Naive thymus-derived CD8-positive, alpha-beta T cell (primary cell): ENCODE data around the gene KCNMB4. TPM values are rescaled to one million over a fixed set of nuclear protein-coding genes. Genes with fewer than 3 reads are reported as not detected.

Experiments
- ATAC-seq, 2 donors: fragments of 150-1000 bp; cut with Tn5 transposase in 1 of 2; sonication (Bioruptor Pico), chemical (Tn5 transposase) in 1 of 2; 1 replicate in 1 of 2; 2 replicates in 1 of 2; pipeline ENCODE4 v1.10.0; 2021; ENCODE audit warnings: mild to moderate bottlenecking in 2 of 2, moderate library complexity in 2 of 2
- POLR2A ChIA-PET: fragments of 350-600 bp; sonication (Branson Sonifier 250); formaldehyde crosslinking; loops from one replicate; lab custom pipeline; 2021; ENCODE audit warnings: antibody characterized with exemption; lab: Charles Lee
- DNase-seq, 10 donors: peaks; one replicate each; pipeline versions ENCODE4 v3.0.0 to v3.0.0-alpha.2; 2020 to 2022
- H3K27ac Mint-ChIP-seq, 10 donors: one replicate each; pipeline ENCODE4 v1.8.0; 2020 to 2022; ENCODE audit warnings: mild to moderate bottlenecking in 10 of 10, mixed read lengths in 10 of 10, moderate library complexity in 4 of 10, inconsistent platforms in 1 of 10
- H3K27me3 Mint-ChIP-seq, 5 donors: one replicate each; pipeline ENCODE4 v1.8.0; 2021 to 2022; ENCODE audit warnings: mixed read lengths in 5 of 5
- H3K36me3 Mint-ChIP-seq, 3 donors: one replicate each; pipeline ENCODE4 v1.8.0; 2020 to 2022; ENCODE audit warnings: mixed read lengths in 3 of 3, mild to moderate bottlenecking in 2 of 3, inconsistent platforms in 1 of 3
- H3K4me1 Mint-ChIP-seq, 4 donors: one replicate each; pipeline ENCODE4 v1.8.0; 2021 to 2022; ENCODE audit warnings: mixed read lengths in 4 of 4
- H3K4me3 Mint-ChIP-seq, 10 donors: one replicate each; pipeline ENCODE4 v1.8.0; 2020 to 2022; ENCODE audit warnings: mild to moderate bottlenecking in 10 of 10, mixed read lengths in 10 of 10, moderate library complexity in 6 of 10, inconsistent platforms in 1 of 10
- H3K9me3 Mint-ChIP-seq, 9 donors: one replicate each; pipeline ENCODE4 v1.8.0; 2020 to 2022; ENCODE audit warnings: mixed read lengths in 9 of 9, mild to moderate bottlenecking in 3 of 9, inconsistent platforms in 1 of 9, moderate library complexity in 1 of 9
- polyA plus RNA-seq, 3 donors: library from polyadenylated mRNA; unstranded; fragments of 300-500 nt; fragmentation: Illumina TruSeq; gene quantifications; one replicate each; pipeline ENCODE4 v1.2.3, GENCODE V29; 2021
- total RNA-seq, 8 experiments: library from RNA in 2 of 8; stranded (reverse) in 2 of 8; gene quantifications; one replicate each; pipeline ENCODE4 v1.2.3 and lab custom pipeline; 2021 to 2026

The KCNMB4 gene
- total and polyA plus RNA-seq, 5 experiments from 2014 or later = 0.64 to 3.2 (median 1.8) TPM

- H3K4me3 Mint-ChIP-seq = peak overlapping the region in 1 of 10 donors; percentile 2
- ATAC-seq (no peak), DNase-seq (no peak)
- H3K27me3 Mint-ChIP-seq = no peaks in the 10 kb centered on the region
- POLR2A ChIA-PET = no interaction called here
- peak overlapping the region in 4 of 10 donors; percentile 12 to 89 (median 54) for H3K27ac Mint-ChIP-seq
- no peaks in the 10 kb centered on the region for H3K9me3 Mint-ChIP-seq
- peaks cover 0 to 29% (median 9%) of the 10 kb centered on the region in 3 donors for H3K36me3 Mint-ChIP-seq
- H3K4me1 Mint-ChIP-seq = peaks cover 6 to 19% (median 15%) of the 10 kb centered on the region in 4 donors
These were observed 12.1 kb upstream of the KCNMB4 start for GRCh38 chr12:70353780-70354660.

DNA sequence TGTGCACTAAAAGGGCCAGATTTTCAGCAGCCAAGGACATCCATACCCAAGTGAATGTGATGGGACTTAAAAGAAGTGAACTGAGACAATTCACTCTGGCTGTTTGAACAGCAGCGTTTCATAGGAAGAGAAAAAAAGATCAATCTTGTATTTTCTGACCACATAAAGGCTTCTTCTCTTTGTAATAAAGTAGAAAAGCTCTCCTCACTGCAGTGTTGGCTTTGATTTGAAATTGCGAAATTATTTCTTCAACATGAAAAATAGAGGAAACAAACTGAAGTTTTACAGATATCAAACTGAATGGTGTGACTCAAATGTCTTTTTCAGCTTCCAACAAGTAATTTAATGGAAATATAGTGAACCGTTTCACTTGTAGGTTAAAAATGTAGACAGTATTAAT, 11.3 kb upstream of the KCNMB4 start:
- peak; percentile 65 to 70 for ATAC-seq
- POLR2A ChIA-PET = no interaction called here
- Mint-ChIP-seq H3K27ac (peak overlapping the region in 7 of 10 donors; percentile 46 to 89 (median 60)), H3K27me3 (no peaks in the 10 kb centered on the region), H3K36me3 (peaks cover 0 to 28% (median 9%) of the 10 kb centered on the region in 3 donors), H3K4me1 (peaks cover 6 to 19% (median 15%) of the 10 kb centered on the region in 4 donors), H3K4me3 (peak overlapping the region in 4 of 10 donors; percentile 2 to 23 (median 16)), H3K9me3 (no peaks in the 10 kb centered on the region)
- peak in 2 of 10 donors; percentile 36 to 41 for DNase-seq

GRCh38 chr12:70355972-70356371, 10.1 kb upstream of the KCNMB4 start:
- Mint-ChIP-seq H3K4me3 (no peak overlapping the region), H3K27me3 (no peaks in the 10 kb centered on the region), H3K9me3 (no peaks in the 10 kb centered on the region), H3K4me1 (peaks cover 6 to 19% (median 15%) of the 10 kb centered on the region in 4 donors), H3K36me3 (peaks cover 0 to 28% (median 9%) of the 10 kb centered on the region in 3 donors), H3K27ac (no peak overlapping the region)
- POLR2A ChIA-PET = interaction anchor here (1.7 kb wide), 1 partner anchor 10 kb away, joined by 7 read pairs; the partner anchor contains the start of gene KCNMB4
- ATAC-seq = no peak
- DNase-seq = no peak

DNA sequence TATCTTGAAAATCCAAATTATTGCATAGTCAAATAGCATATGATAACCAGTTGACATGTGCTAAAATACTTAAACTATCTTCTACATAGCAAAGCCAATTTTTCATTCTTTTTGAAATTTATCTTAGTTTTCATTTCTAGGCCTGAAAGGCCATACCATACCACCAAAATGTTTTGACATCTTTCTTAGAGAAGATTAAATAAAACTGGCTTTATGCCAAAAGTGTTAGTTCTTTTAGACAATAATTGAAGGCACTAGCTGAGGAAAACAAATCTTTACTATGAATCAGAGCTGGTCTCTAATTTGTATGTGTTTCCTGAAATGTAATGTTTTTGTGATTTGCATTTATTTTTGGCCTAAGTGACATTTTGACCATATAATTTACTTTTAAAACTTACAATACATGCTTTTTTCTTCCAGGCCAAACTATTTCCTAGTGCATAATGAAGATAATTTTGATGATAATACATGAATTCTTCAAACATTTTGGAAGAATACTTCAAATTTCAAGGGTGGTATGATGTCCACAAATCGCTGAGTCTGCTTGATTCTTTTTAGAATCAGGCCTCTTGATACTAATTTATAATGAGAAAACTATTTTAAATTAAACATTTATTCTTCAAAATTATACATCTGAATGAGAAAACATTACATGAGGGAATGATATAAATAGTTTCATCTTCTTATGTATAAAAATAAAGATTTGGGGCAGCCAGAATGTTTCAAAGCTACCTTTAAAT, 6.5 kb upstream of the KCNMB4 start:
- DNase-seq (no peak), ATAC-seq (no peak)
- H3K4me3 Mint-ChIP-seq = no peak overlapping the region
- POLR2A ChIA-PET = no interaction called here
- no peaks in the 10 kb centered on the region for H3K9me3 Mint-ChIP-seq
- H3K27ac Mint-ChIP-seq = no peak overlapping the region
- H3K36me3 Mint-ChIP-seq = peaks cover 0 to 8% (median under 1%) of the 10 kb centered on the region in 3 donors
- H3K4me1 Mint-ChIP-seq = peaks cover 5 to 16% (median 9%) of the 10 kb centered on the region in 4 donors
- H3K27me3 Mint-ChIP-seq = peaks cover 0 to 2% (median 0%) of the 10 kb centered on the region in 5 donors

DNA sequence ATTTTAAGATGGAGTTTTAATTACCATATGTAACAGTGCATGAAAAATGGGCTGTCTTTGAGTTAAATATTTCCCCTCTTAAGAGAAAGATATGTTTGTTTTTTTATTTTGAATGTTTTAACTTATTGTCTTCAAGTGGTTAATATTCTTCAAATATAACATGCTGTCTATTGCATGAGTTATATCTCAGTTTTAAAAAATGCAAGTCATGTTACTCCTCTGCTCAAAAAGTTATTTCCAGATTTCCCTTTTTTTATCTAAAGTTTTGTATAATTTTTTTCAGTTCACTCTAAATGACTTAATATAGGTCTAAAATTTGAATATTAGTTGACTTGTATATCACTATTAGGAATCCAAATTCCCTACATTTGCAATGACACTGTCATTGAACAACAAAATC, 5.9 kb upstream of the KCNMB4 start:
- H3K9me3 Mint-ChIP-seq = no peaks in the 10 kb centered on the region
- no peak overlapping the region for H3K4me3 Mint-ChIP-seq
- DNase-seq = no peak
- no peak for ATAC-seq
- H3K27me3 Mint-ChIP-seq = peaks cover 0 to 4% (median 0%) of the 10 kb centered on the region in 5 donors
- peaks cover 4 to 18% (median 10%) of the 10 kb centered on the region in 4 donors for H3K4me1 Mint-ChIP-seq
- H3K36me3 Mint-ChIP-seq = peaks cover 0 to 3% (median 0%) of the 10 kb centered on the region in 3 donors
- H3K27ac Mint-ChIP-seq = no peak overlapping the region
- POLR2A ChIA-PET = no interaction called here

DNA sequence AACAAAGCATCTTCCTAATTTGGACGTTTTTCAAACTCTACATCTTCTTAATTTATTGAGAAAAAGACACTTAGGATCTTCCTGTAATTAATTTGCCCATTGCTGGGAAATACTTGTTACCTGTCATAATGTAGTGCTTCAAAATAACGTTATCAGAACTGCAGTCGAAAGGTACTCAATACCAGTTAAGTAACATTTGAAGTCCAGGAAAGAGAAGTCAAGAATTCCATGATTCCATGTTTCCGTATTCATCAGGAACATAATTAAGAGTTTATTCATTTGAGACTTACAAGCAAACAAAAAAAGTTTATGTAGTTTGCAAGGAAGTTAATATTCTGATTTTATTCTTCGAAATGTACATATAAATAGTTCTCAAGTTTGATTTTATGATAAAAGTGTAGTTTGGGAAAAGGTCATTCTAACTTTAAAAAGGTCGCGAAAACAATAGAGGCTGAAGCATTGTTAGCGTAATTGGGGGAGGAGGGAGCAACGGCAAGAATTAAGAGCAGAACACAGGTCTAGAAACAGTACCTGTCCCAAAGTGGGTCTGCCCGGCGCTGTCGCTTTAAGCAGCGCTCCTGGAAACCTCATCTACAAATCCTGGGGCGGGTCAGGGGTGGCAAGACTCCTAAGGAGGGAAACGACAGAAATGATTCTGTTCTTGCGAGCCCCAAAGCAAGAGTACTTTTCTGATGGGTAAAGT, 1.2 kb upstream of the KCNMB4 start:
- DNase-seq (no peak), ATAC-seq (no peak)
- Mint-ChIP-seq H3K4me3 (peak overlapping the region; percentile 74 to 100 (median 82)), H3K36me3 (no peaks in the 10 kb centered on the region), H3K27ac (peak overlapping the region in 6 of 10 donors; percentile 8 to 83 (median 46)), H3K4me1 (peaks cover 7 to 34% (median 28%) of the 10 kb centered on the region in 4 donors), H3K9me3 (no peaks in the 10 kb centered on the region), H3K27me3 (peaks cover 0 to 4% (median 0%) of the 10 kb centered on the region in 5 donors)
- POLR2A ChIA-PET = interaction anchor here (1.6 to 1.8 kb wide), 2 partner anchors 8 to 16 kb away, joined by 7 to 8 read pairs; no protein-coding TSS in a partner anchor

DNA sequence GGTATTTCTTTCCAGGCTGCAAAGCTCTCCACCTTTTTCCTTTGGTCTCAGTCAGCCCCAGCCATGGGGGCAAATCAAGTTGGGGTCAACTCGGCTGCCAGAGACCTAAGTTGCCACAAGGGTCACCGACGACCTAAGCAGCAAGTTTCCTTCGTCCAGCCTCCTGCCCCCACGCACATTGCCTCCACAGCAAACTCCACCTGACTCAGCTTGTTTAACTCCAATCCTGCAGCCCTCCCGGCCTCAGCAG, 767 bp upstream of the KCNMB4 start:
- DNase-seq (no peak), ATAC-seq (no peak)
- Mint-ChIP-seq H3K27me3 (peaks cover 0 to 4% (median 0%) of the 10 kb centered on the region in 5 donors), H3K4me3 (peak overlapping the region; percentile 74 to 100 (median 82)), H3K36me3 (no peaks in the 10 kb centered on the region), H3K4me1 (peaks cover 7 to 34% (median 28%) of the 10 kb centered on the region in 4 donors), H3K27ac (peak overlapping the region in 4 of 10 donors; percentile 8 to 77 (median 31)), H3K9me3 (no peaks in the 10 kb centered on the region)
- POLR2A ChIA-PET = interaction anchor here (1.6 to 1.8 kb wide), 2 partner anchors 8 to 17 kb away, joined by 7 to 8 read pairs; no protein-coding TSS in a partner anchor

GRCh38 chr12:70366581-70367257, 629 bp downstream of the KCNMB4 start:
- ATAC-seq (peak; percentile 69 to 78), DNase-seq (peak; percentile 55 to 86 (median 68))
- peak overlapping the region; percentile 84 to 95 (median 92) for H3K27ac Mint-ChIP-seq
- peak overlapping the region; percentile 92 to 100 (median 95) for H3K4me3 Mint-ChIP-seq
- H3K4me1 Mint-ChIP-seq = peaks cover 10 to 34% (median 28%) of the 10 kb centered on the region in 4 donors
- POLR2A ChIA-PET = interaction anchor here (0.9 to 2.7 kb wide), 6 partner anchors 10 to 1037 kb away, joined by 3 to 18 read pairs (median 4); partner anchors contain the start of gene CNOT2
- no peaks in the 10 kb centered on the region for H3K36me3 Mint-ChIP-seq
- no peaks in the 10 kb centered on the region for H3K9me3 Mint-ChIP-seq
- H3K27me3 Mint-ChIP-seq = peaks cover 0 to 4% (median 0%) of the 10 kb centered on the region in 5 donors

- DNase-seq (no peak), ATAC-seq (no peak)
- Mint-ChIP-seq H3K36me3 (no peaks in the 10 kb centered on the region), H3K4me3 (peak overlapping the region; percentile 92 to 100 (median 95)), H3K4me1 (peaks cover 13 to 39% (median 28%) of the 10 kb centered on the region in 4 donors), H3K27ac (peak overlapping the region; percentile 1 to 95 (median 92)), H3K27me3 (peaks cover 0 to 4% (median 0%) of the 10 kb centered on the region in 5 donors), H3K9me3 (no peaks in the 10 kb centered on the region)
- POLR2A ChIA-PET = interaction anchor here (0.7 to 2.7 kb wide), 4 partner anchors 62 to 1433 kb away, joined by 3 to 18 read pairs (median 4); partner anchors contain the start of gene CNOT2
These were observed 1.4 kb downstream of the KCNMB4 start for GRCh38 chr12:70367258-70368141.

- H3K27me3 Mint-ChIP-seq = no peaks in the 10 kb centered on the region
- no peaks in the 10 kb centered on the region for H3K36me3 Mint-ChIP-seq
- DNase-seq (no peak), ATAC-seq (no peak)
- H3K4me3 Mint-ChIP-seq = no peak overlapping the region
- peaks cover under 1 to 17% (median 6%) of the 10 kb centered on the region in 4 donors for H3K4me1 Mint-ChIP-seq
- H3K27ac Mint-ChIP-seq = no peak overlapping the region
- POLR2A ChIA-PET = no interaction called here
- no peaks in the 10 kb centered on the region for H3K9me3 Mint-ChIP-seq
These were observed 6.8 kb downstream of the KCNMB4 start for GRCh38 chr12:70372881-70373280.

GRCh38 chr12:70379846-70380245, 13.8 kb downstream of the KCNMB4 start:
- Mint-ChIP-seq H3K36me3 (peaks cover 0 to 14% (median 10%) of the 10 kb centered on the region in 3 donors), H3K4me3 (no peak overlapping the region), H3K9me3 (peaks cover 0 to 9% (median 0%) of the 10 kb centered on the region in 9 donors), H3K27me3 (no peaks in the 10 kb centered on the region), H3K27ac (no peak overlapping the region), H3K4me1 (no peaks in the 10 kb centered on the region)
- DNase-seq (no peak), ATAC-seq (no peak)
- POLR2A ChIA-PET = no interaction called here
